ENCODE data around the gene AKAP6. TPM values are rescaled to one million over a fixed set of nuclear protein-coding genes. Genes with fewer than 3 reads are reported as not detected.

Gene AKAP6
- total RNA-seq, 1 donor from 2014 or later: 8.5 TPM

- no peak for TF ChIP-seq CTCF (IDR thresholded peaks at IDR 0.05; ENCODE audit: unreplicated experiment)
- no peaks in the 10 kb centered on the region for H3K36me3 Mint-ChIP-seq
- no peak overlapping the region for H3K4me3 Mint-ChIP-seq
- peaks cover 13% of the 10 kb centered on the region for H3K4me1 Mint-ChIP-seq
- no peak overlapping the region for H3K27ac Mint-ChIP-seq
- H3K27me3 Mint-ChIP-seq (ENCODE audit: low read depth): no peaks in the 10 kb centered on the region
- no peaks in the 10 kb centered on the region for H3K9me3 Mint-ChIP-seq
- DNase-seq (ENCODE audit: low spot score in 2 of 2, unreplicated experiment in 2 of 2): no peak
Observed at GRCh38 chr14:32336702-32337101, 7.6 kb downstream of the AKAP6 start.

GRCh38 chr14:32337759-32338158 lies 8.7 kb downstream of the AKAP6 start:
- no peak for DNase-seq (ENCODE audit: low spot score in 2 of 2, unreplicated experiment in 2 of 2)
- Mint-ChIP-seq H3K27ac (no peak overlapping the region), H3K4me3 (no peak overlapping the region), H3K27me3 (ENCODE audit: low read depth) (no peaks in the 10 kb centered on the region), H3K36me3 (no peaks in the 10 kb centered on the region), H3K4me1 (peaks cover 11% of the 10 kb centered on the region), H3K9me3 (no peaks in the 10 kb centered on the region)
- TF ChIP-seq CTCF (IDR thresholded peaks at IDR 0.05; ENCODE audit: unreplicated experiment): no peak

GRCh38 chr14:32339188-32339587 lies 10.1 kb downstream of the AKAP6 start:
- Mint-ChIP-seq H3K4me1 (peaks cover 17% of the 10 kb centered on the region), H3K4me3 (no peak overlapping the region), H3K36me3 (no peaks in the 10 kb centered on the region), H3K27ac (peak overlapping the region; percentile 32), H3K27me3 (ENCODE audit: low read depth) (no peaks in the 10 kb centered on the region), H3K9me3 (no peaks in the 10 kb centered on the region)
- no peak for TF ChIP-seq CTCF (IDR thresholded peaks at IDR 0.05; ENCODE audit: unreplicated experiment)
- no peak for DNase-seq (ENCODE audit: low spot score in 2 of 2, unreplicated experiment in 2 of 2)

- TF ChIP-seq CTCF (IDR thresholded peaks at IDR 0.05; ENCODE audit: unreplicated experiment): no peak
- no peak for DNase-seq (ENCODE audit: low spot score in 2 of 2, unreplicated experiment in 2 of 2)
- Mint-ChIP-seq H3K27me3 (ENCODE audit: low read depth) (no peaks in the 10 kb centered on the region), H3K4me3 (no peak overlapping the region), H3K36me3 (no peaks in the 10 kb centered on the region), H3K27ac (peak overlapping the region; percentile 6), H3K4me1 (peaks cover 27% of the 10 kb centered on the region), H3K9me3 (no peaks in the 10 kb centered on the region)
Observed at GRCh38 chr14:32341947-32342846, 13.1 kb downstream of the AKAP6 start.

GRCh38 chr14:32342847-32343194 lies 13.7 kb downstream of the AKAP6 start:
- DNase-seq (ENCODE audit: low spot score in 2 of 2, unreplicated experiment in 2 of 2): no peak
- no peak for TF ChIP-seq CTCF (IDR thresholded peaks at IDR 0.05; ENCODE audit: unreplicated experiment)
- Mint-ChIP-seq H3K27ac (no peak overlapping the region), H3K4me3 (no peak overlapping the region), H3K27me3 (ENCODE audit: low read depth) (no peaks in the 10 kb centered on the region), H3K9me3 (no peaks in the 10 kb centered on the region), H3K4me1 (peaks cover 33% of the 10 kb centered on the region), H3K36me3 (no peaks in the 10 kb centered on the region)

Data from mesothelial cell of epicardium (in vitro differentiated cells).